ENCODE results near the gene PDS5B. TPM values are rescaled to one million over a fixed set of nuclear protein-coding genes. Genes with fewer than 3 reads are reported as not detected.

The PDS5B gene
- total RNA-seq, 2 donors from 2014 or later = 44.0 to 47.1 TPM

DNA sequence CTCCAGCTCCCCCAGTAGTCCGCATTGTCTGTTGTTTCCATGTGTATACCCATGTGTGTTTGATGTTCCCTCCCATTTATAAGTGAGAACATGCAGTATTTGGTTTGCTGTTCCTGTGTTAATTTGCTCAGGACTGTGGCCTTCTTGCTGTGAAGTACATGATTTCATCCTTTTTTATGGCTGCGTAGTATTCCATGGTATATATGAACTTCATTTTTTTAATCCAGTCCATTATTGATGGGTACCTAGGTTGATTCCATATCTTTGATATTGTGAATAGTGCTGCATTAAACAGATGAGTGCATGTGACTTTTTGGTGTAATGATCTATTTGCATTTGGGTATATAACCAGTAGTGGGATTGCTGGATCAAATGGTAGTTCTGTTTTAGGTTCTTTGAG lies 175.2 kb downstream of the PDS5B start:
- H3K27ac ChIP-seq = no peak overlapping the region
- ATAC-seq (ENCODE audit: insufficient number of reproducible peaks, low FRiP score, low read depth) (no peak), DNase-seq (ENCODE audit: low spot score) (no peak)
- H3K27me3 ChIP-seq (replicated peaks; ENCODE audit: insufficient read depth) = no peaks in the 10 kb centered on the region
- H3K4me1 ChIP-seq (ENCODE audit: control insufficient read depth in 1 of 2, low read depth in 2 of 2) = no peaks in the 10 kb centered on the region
- no peak overlapping the region for H3K4me3 ChIP-seq
- H3K36me3 ChIP-seq = peaks cover 6% of the 10 kb centered on the region
- TF ChIP-seq, protein P1, sequence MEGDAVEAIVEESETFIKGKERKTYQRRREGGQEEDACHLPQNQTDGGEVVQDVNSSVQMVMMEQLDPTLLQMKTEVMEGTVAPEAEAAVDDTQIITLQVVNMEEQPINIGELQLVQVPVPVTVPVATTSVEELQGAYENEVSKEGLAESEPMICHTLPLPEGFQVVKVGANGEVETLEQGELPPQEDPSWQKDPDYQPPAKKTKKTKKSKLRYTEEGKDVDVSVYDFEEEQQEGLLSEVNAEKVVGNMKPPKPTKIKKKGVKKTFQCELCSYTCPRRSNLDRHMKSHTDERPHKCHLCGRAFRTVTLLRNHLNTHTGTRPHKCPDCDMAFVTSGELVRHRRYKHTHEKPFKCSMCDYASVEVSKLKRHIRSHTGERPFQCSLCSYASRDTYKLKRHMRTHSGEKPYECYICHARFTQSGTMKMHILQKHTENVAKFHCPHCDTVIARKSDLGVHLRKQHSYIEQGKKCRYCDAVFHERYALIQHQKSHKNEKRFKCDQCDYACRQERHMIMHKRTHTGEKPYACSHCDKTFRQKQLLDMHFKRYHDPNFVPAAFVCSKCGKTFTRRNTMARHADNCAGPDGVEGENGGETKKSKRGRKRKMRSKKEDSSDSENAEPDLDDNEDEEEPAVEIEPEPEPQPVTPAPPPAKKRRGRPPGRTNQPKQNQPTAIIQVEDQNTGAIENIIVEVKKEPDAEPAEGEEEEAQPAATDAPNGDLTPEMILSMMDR (IDR thresholded peaks at IDR 0.05) = no peak
- H3K9me3 ChIP-seq = no peaks in the 10 kb centered on the region

GRCh38 chr13:32779119-32779518 lies 192.9 kb downstream of the PDS5B start:
- TF ChIP-seq, protein P1 (IDR thresholded peaks at IDR 0.05) = no peak
- Histone ChIP-seq H3K27me3 (replicated peaks; ENCODE audit: insufficient read depth) (no peaks in the 10 kb centered on the region), H3K36me3 (peaks cover 9% of the 10 kb centered on the region)

DNA sequence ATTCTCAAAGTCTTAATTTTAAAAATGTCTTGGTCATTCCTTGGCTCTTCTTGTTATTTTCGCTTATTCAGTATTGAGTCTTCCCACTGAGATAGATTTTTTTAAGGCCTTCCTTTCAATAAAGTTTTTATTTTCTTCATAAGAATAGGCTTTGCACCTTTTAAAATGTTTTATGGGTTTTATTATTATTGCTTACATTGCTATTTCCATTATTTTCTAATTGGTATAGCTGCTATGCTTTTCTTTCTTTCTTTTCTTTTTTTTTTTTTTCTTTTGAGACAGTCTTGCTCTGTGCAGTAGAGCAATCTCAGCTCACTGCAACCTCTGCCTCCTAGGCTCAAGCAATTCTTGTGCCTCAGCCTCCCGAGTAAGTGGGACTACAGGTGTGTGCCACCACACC lies 195.7 kb downstream of the PDS5B start:
- ATAC-seq (ENCODE audit: insufficient number of reproducible peaks, low FRiP score, low read depth) = no peak
- Histone ChIP-seq H3K27me3 (replicated peaks; ENCODE audit: insufficient read depth) (no peaks in the 10 kb centered on the region), H3K27ac (no peak overlapping the region), H3K36me3 (peaks cover 9% of the 10 kb centered on the region), H3K4me3 (no peak overlapping the region), H3K4me1 (ENCODE audit: control insufficient read depth in 1 of 2, low read depth in 2 of 2) (no peaks in the 10 kb centered on the region), H3K9me3 (no peaks in the 10 kb centered on the region)
- no peak for DNase-seq (ENCODE audit: low spot score)
- TF ChIP-seq, protein P1 (IDR thresholded peaks at IDR 0.05) = no peak

More at GRCh38 chr13:32779119-32779518, 192.9 kb downstream of the PDS5B start:
- no peaks in the 10 kb centered on the region for H3K4me1 ChIP-seq (ENCODE audit: control insufficient read depth in 1 of 2, low read depth in 2 of 2)
- DNase-seq (ENCODE audit: low spot score) = no peak
- ATAC-seq (ENCODE audit: insufficient number of reproducible peaks, low FRiP score, low read depth) = no peak
- no peaks in the 10 kb centered on the region for H3K9me3 ChIP-seq
- H3K4me3 ChIP-seq = no peak overlapping the region
- no peak overlapping the region for H3K27ac ChIP-seq

GRCh38 chr13:32783067-32783466 lies 196.8 kb downstream of the PDS5B start:
- H3K4me3 ChIP-seq = no peak overlapping the region
- DNase-seq (ENCODE audit: low spot score) = no peak
- H3K4me1 ChIP-seq (ENCODE audit: control insufficient read depth in 1 of 2, low read depth in 2 of 2) = no peaks in the 10 kb centered on the region
- no peaks in the 10 kb centered on the region for H3K9me3 ChIP-seq
- no peak overlapping the region for H3K27ac ChIP-seq
- H3K27me3 ChIP-seq (replicated peaks; ENCODE audit: insufficient read depth) = no peaks in the 10 kb centered on the region
- TF ChIP-seq, protein P1 (IDR thresholded peaks at IDR 0.05) = no peak
- peaks cover 9% of the 10 kb centered on the region for H3K36me3 ChIP-seq
- no peak for ATAC-seq (ENCODE audit: insufficient number of reproducible peaks, low FRiP score, low read depth)

DNA sequence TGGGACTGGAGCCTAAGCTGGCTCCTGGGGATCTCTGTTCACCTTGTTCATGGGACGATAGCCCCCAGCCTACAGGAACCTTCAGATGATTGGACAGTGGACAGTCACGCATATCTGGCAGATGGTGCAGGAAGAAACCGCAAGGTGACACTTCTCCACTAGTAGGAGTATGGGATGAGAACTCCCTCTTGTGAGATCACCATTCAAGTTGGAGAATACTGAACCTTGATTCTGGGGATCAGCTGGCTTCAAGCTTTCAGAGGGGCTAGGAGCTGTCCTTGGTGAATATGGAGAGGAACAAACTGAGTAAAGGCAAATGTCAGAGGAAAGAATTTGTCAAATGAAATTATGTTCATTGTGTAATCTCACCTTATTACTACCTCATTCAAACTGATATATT lies 204.5 kb downstream of the PDS5B start:
- TF ChIP-seq, protein P1 (IDR thresholded peaks at IDR 0.05) = no peak
- ATAC-seq (ENCODE audit: insufficient number of reproducible peaks, low FRiP score, low read depth) = no peak
- DNase-seq (ENCODE audit: low spot score) = no peak
- Histone ChIP-seq H3K4me3 (no peak overlapping the region), H3K36me3 (no peaks in the 10 kb centered on the region), H3K9me3 (no peaks in the 10 kb centered on the region), H3K4me1 (ENCODE audit: control insufficient read depth in 1 of 2, low read depth in 2 of 2) (no peaks in the 10 kb centered on the region), H3K27me3 (replicated peaks; ENCODE audit: insufficient read depth) (no peaks in the 10 kb centered on the region), H3K27ac (no peak overlapping the region)
